Stromal cell of bone marrow (primary cell): Measurements from ENCODE around the gene ITGA11.

ENCODE experiments used
- DNase-seq: peaks from one replicate; pipeline ENCODE4 v3.0.0-alpha.2; 2012; ENCODE audit warnings: low read depth

ITGA11 gene

GRCh38 chr15:68330416-68330815, 101.5 kb downstream of the ITGA11 start:
- no peak for DNase-seq

GRCh38 chr15:68328964-68329363, 103.0 kb downstream of the ITGA11 start:
- DNase-seq = no peak

DNA sequence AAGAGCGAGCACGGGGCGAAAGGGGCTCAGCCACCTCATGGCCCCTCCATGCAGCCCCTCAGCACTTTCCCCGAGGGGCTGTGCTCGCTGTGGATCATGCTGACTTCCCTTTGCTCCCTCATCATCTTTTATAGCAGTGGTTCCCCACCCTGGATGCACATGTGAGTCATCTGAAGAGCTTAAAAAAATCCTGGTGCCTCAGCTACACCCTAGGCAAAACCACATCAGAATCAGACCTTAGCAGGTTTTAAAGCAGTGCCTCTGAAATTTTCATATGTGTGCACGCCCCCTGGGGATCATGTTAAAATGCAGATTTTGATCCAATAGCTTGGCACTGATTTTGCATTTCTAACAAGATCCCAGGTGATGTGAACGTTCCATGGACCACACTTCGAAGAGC, 103.5 kb downstream of the ITGA11 start:
- no peak for DNase-seq

- DNase-seq = no peak
Observed at GRCh38 chr15:68326711-68327354, 105.1 kb downstream of the ITGA11 start.

GRCh38 chr15:68325726-68326125, 106.2 kb downstream of the ITGA11 start:
- DNase-seq = no peak

DNA sequence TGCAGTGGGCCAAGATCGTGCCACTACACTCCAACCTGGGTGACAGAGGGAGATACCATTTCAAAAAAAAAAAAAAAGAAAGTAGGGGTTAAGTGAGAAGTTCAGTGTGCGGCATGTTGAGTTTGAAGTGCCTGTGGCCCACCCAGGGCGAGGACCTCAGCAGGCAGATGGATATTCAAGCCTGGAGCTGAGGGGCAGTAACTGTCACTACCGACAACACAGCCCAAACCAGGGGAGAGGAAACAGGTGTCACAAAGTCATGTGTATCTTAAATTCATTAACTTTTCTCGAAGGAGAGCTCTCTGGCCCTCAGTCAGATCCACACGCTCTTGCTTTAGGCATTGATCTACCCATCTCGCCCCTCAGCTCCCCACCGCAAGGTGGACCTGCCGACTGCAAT, 109.2 kb downstream of the ITGA11 start:
- DNase-seq = no peak

- no peak for DNase-seq
Observed at GRCh38 chr15:68321229-68321628, 110.7 kb downstream of the ITGA11 start.

DNA sequence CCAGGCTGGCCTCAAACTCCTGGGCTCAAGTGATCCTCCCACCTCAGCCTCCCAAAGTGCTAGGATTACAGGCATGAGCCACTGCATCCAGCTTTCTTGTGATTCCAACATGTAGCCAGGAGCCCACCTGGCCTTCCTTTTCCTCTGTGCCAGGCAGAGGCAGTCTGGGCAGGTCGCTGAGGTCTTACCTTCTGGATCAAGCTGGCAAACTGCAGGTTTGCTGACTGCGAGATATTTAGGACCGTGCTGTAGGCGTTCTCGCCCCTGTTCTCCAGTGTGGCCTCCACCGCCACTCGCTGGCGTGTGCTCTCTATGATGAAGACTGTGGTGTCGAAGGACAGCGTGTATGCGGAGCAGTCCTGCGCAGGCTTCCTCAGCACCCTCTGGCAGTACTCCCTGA, 112.0 kb downstream of the ITGA11 start:
- no peak for DNase-seq

DNA sequence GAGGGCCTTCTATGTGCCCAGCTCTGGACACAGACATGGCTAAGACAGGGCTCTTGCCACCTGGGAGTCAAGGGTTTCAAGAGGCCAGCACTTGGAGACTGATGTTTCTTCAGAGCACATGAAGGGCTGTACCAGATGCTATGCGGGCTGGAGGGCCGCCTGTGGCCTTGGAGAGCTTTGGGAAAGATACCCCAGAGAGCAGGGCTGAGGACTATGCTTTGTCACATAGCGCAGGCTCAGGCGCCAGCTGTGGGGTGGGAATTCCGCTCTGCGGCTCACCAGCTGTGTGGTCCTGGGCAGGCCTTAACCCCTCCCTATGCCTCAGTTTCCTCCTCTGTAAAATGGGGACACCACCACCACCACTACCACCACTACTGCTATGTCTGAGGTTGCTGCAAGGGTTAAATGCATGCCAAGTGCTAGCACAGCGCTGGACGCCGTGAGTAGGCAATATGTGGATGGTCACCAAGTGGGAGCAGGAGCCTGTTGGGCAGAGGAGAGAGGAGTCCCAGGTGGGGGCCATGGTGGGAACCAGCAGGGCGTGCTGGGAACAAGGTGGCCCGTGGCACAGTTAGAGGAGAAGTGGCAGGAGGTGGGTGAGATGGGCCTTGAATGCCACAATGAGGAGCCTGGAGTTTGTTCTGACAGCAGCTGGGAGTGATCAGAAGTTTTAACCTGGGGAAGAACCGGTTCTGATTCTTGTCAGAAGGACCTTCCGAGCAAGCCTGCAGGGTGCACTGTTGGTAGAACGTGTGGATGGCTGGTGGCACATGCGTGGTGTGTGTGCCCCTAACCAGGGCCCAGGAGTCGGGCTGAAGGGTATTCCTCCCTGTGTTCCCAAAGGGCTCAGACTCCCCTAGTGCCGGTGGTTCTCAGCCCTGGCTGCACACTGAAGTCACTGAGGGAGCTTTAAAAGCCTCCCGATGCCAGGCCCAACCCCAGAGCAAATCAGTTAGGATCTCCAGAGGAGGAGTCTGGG, 112.7 kb downstream of the ITGA11 start:
- DNase-seq = no peak

GRCh38 chr15:68318008-68318835, 113.7 kb downstream of the ITGA11 start:
- DNase-seq = no peak

GRCh38 chr15:68317281-68318007, 114.5 kb downstream of the ITGA11 start:
- DNase-seq = no peak

DNA sequence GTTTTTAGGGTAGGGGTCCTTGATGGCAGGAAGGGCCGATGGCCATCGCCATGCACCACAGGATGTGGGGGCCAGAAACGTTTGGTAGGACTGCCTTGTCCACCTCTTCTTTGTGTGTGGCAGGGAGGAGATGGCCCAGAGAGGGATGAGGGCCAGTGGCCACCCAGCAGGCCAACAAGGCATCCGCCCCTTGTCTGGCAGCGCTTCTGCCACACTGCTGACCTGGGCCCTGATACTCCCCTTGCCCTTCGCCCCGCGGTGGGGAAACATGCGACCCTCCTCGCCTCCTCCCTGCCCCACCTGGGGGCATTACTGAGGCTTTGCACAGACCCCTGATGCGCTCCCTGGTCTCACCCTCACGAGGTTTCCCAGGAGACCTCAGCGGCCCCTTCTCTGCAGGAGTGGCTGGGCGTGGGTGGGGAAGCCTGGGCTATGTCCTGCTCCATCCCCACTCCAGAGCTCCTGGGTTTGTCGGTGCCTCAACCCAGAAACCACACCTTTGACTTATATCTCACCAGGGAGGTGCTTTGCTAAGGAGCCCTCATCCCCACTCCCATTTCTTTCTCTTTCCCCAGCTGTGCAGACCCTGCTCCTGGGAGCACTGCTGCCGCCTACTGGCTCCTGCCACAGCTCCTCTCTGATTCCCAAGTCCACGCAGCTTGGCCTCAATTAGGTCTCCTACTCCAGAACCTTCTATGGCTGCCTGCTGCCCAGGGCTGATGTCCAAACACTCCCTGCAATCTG, 115.7 kb downstream of the ITGA11 start:
- DNase-seq = no peak

- DNase-seq = no peak
Observed at GRCh38 chr15:68315495-68316031, 116.4 kb downstream of the ITGA11 start.

DNA sequence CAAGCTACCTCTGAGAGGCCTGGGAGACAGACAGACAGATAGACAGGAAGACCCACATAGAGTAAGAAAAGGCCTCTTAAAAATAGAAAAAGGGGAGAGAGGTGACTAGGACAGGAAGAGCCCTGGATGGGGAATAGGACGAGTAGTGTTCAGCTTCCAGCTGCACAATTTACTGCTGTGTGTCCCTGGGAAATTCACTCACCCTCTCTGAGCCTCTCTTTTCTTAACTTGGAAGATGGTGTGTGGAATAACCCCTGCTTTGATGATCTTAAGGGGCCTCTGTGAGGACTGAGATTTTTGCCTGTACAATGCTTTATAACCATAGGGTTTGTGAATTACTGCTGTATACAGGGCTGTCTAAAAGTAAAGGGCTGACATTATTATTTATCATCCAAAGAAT, 116.9 kb downstream of the ITGA11 start:
- DNase-seq = no peak

DNA sequence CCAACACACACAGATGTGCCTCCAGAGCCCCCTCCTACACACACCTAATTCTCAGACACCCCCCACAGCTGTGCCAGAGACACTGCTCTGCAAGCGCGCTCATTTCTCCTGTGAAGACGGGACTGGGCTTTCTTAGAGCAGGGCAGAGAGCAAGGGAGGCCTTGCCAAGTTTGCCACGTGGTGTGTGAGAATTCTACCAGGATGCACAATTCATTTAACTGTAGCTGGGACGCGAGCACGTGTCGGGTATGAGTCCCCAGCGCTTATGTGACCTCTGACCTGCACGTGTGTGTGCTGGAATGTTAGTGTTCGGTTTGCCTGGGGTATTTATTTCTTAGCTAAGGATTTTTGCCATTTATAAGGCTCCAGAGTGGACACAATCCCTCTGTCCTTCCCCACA, 117.4 kb downstream of the ITGA11 start:
- no peak for DNase-seq

DNA sequence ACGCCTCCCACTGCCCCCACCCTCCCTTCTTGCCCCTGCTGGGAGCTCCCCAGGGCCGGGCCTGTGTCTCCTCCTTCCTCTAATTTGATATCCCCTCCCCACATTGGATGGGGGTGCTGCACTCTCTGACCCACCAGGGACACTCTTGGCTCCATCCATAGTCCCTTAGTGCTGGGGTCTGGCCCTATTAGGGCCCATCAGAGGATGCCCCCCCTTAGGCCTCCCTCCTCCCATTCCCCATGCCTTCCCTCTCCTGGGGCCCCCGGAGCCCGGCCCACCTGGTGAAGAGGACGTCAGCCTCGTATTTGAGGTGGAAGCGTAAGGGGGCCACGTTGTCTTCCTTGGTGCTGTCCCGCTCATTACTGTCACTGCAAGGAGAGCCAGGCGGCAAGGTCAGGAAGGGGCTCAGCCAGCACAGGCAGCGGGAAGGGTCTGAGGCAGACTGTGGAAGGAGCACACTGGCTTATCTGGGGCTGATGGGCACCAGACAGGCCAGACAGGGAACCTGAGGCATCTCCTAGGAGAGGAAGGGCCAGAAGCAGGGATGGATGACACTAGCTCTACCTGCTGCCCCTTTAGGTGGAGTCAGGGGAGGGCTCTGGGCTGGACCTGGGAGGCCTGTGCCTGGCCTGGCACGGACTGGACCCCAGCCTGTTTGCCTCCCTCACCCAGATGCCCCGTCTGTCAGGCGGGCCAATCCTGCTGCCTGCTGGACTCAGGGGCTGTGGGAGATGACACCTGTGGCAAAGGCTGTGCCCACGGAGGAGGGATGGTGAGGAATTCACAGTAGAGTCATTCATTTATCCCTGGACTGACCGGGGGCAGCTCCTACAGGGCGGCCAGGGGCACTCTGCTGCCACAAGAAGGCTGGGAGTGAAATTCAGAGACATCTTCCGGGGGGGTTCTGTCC, 118.2 kb downstream of the ITGA11 start:
- DNase-seq = no peak

DNA sequence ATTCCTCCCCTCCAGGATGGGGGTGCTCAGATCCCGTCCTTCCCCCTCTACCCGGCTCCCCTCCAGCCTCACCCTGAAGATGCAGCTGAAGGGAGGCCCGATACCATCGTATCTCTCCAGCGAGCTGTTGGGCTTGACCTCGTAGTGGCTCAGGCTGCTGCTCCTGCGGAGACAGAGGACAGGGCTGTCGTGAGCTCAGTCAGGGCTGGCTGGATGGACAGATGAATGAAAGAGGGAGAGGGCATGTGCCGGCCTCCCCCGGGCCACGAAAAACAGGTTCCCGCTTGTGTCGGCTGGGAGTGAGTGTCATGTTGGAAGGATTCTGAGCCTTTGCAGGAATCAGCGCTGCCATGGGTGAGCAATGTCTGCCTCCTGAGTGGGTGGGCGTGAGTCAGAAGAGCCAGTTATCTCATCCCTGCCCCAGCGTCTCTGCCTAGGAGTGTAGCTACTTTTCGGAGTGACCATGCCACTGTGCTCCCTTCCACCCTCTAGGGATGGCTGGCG, 119.2 kb downstream of the ITGA11 start:
- no peak for DNase-seq

- no peak for DNase-seq
Observed at GRCh38 chr15:68311859-68312557, 120.0 kb downstream of the ITGA11 start.

DNA sequence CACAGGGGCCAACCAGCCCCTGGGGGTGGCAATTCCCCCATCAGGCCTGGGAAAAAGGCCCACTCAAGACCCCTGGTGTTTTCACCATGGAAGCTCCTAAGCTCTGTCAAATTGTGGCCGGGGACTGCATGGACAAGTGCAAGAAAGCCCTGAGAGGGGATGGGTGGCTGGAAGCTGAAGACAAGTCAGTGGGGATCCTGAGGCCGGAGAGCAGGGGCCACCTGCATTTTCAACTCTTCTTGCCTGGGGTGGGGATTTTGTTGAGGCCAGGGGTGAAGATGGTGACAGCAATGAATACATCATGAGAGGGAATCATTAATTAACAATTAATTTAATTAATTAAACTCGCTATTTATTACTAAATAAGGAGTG, 120.5 kb downstream of the ITGA11 start:
- no peak for DNase-seq
